GM19043 (cell line): ENCODE measurements around the gene POU2F1.

Experiments used
- ATAC-seq: cut with Tn5 transposase; IDR thresholded peaks from one replicate; pipeline ENCODE4 v1.9.1; 2021; ENCODE audit warnings: low read depth; ENCODE audit not compliant: unreplicated experiment

POU2F1 gene

DNA sequence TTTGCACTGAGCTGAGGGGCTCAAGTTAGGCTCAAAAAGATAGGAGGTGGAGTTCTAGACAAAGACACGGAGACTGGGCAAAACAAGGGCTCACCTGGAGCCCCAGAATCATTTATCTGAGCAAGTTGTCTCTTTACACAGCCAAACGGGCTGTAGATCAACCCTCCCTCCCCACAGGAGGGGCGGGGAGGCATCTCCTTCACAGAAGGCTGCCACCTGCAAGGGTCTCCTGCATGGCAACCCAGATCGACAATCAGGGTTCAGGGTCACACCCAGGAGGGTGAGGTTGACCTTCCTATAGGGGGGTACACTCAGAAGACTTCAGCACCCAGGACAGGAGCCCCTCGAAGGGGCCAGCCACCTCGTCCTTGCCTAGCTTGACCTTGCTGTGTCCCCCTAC is 213.6 kb downstream of the POU2F1 start:
- no peak for ATAC-seq

DNA sequence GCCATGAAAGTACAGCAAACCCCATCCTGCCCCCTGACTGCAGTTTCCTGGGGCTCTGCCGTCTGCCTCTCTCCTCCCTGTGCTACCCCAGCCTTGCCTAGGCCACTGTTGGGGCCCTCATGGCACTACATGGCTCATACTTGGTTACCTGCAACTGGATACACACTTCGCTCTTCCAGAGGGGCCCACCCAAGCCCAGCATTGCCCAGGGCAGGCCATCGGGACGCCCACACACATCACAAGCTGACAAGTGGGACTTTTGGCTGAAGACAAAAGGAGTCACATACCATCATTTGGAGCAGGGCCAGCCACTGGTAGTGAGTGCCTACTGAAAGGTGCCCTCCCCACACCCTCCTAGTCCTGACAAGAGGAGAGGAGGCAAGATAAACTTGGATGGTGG is 214.8 kb downstream of the POU2F1 start:
- no peak for ATAC-seq

DNA sequence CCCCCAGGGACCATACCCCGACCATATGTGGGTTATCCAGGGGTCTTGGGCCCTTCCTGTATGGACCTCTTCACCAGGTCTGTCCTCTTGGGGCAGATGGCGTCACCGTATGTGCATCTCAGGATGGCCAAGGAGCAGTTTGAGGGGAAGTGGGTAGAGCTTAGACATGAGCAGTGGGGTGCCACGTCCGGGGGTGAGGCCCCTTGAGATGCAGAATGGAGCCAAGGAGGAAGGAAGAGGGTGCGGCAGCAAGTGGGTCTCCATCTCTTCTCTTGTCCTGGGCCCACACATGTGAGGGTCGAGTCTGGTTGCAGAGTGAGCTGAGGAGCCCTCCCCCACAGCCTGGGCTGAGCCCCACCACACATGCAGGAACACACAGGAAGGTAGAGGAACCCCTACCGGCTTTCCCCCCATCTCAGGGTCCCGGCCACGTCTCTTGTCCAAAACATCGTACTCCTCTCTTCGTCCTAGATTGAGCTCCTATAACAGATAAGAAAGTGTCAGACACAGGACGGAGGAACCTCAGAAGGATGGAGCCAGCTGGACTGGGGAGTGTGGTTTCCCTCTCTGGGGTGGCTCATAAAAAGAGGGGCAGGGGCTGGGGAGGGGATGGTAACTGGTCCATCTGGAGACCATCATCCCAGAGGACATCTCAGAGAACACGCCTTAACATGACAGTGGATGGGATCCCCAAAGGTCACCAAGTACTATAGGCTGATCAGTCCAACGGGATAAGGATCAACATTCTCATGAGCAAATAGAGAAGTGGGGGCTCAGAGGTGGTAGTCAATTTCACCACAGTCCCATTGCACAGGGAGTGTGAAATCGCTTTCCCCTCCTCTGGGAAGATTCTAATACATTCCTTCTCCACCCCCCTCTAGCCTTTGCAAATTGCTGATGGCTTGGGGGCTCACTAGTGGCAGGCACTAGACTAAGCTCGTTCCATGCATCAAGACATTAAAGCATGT is 217.8 kb downstream of the POU2F1 start:
- ATAC-seq = no peak

DNA sequence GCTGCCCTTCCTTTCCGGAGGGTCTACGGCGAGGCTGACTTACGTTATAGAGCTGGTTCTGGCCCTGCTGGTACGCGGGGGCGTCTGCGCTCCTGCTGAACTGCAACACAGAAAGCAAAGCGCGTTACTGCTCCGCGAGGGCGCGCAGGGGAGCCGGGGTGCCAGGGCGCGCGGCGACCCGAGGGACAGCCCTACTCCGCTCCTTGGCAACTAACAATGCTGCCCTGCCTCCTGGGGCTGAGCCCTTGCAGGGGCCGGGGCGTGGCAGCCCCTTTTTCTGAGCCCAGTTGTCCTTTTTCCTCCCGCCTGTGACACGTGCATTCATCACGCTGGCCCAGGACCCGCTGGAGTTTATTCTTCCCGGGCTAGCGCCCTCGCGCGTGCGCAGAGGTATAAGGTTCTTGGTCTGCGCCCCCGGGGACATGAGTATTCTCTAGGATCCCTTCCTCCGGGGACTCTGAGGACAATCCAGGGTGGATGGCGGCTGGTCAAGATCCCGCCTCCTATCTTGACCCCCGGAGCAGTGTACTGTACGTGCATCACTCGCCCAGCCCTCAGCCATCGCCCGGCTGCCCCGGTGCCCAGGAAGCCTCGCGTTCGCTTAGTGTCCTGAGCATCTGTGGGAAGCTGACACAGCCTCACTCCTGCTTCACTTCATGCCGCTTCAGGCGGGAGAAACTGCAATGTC is 218.8 kb downstream of the POU2F1 start:
- no peak for ATAC-seq

DNA sequence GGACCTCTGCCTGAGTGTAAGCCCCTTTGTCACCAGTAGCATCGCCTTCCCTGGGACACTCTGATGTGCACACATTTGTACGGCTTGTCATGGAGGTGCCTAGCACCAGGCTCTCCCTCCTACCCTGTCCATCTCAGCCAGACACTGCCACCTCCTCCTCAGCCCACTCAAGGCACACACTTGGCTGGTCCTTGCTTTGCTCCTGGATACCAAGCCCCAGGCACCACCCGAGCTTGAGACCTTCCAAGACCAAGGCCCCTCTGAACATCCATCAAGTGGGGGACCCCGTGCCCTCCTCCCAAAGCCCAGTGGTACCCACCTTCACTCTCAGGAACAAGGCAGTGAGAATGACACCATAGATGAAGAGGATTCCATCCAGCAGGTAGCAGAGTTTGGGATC is 219.7 kb downstream of the POU2F1 start:
- ATAC-seq = no peak

DNA sequence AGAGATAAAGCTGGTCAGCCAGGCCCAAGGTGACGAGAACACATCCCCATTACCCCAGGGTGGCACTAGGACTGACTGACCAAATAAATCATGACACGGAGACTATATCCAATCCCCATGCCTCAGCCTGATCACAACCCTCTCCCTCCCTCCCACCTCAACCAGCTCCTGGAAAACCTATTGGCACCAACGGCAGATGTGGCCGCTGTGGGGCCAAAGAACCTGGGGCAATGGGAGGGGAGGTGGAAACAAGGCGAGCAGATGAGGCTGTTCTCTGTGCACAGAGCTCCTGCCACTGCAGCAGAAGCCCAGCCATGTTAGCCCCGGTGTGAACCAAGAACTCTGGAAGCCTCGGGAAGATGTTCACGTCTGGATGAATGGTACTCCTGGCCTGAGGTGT is 220.1 kb downstream of the POU2F1 start:
- ATAC-seq = no peak

DNA sequence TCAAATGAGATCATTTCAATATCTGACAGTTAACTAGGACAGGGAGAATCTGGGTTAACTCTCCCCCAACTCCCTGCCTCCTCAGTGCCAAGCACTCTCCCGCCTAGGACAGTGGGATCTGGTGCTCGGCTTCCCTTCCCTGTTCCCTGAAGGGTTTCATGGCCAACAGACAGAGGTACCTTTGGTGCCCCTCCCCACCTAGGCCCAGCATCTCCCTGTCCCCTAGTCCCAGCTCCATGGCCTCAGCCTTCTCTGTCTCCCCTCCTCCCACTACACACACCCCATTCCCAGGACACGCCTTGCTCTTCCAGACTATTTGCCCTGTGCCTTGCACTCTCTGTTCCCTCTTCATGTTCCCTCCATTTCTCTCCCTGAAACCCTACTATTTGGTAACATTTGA is 220.5 kb downstream of the POU2F1 start:
- ATAC-seq = no peak

DNA sequence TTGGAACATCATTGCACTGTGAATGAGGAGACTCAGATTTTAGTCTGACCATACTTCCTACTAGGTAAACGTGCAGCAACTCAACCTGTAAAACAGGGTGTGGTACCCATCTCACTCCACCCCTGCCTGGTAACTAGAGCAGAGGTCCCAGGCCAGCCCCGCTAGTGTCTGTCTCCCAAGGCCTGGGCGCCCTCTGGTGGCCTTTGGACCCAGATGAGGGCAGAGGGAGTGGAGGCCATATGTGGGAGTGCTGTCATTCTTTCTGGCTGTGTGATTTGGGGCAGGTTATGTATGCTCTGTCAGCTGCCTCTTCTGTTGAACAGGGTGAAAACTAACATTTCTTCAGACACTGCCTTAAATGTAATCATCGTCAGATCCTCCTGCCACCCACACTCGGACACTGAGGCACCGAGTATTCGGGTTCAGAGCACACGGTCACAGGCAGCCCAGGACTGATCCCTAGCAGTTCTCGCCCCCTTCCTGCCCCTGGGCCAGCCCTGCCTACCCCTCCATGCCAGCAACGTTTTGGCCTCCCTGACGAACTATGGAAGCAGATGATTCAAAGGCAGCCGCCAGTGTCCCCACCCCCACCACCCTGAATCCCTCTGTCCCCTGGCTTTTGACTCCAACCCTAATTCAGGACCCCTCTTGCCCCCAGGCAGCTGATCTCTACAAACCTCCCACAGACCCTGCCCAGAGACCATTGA is 221.6 kb downstream of the POU2F1 start:
- ATAC-seq = peak; percentile 88

DNA sequence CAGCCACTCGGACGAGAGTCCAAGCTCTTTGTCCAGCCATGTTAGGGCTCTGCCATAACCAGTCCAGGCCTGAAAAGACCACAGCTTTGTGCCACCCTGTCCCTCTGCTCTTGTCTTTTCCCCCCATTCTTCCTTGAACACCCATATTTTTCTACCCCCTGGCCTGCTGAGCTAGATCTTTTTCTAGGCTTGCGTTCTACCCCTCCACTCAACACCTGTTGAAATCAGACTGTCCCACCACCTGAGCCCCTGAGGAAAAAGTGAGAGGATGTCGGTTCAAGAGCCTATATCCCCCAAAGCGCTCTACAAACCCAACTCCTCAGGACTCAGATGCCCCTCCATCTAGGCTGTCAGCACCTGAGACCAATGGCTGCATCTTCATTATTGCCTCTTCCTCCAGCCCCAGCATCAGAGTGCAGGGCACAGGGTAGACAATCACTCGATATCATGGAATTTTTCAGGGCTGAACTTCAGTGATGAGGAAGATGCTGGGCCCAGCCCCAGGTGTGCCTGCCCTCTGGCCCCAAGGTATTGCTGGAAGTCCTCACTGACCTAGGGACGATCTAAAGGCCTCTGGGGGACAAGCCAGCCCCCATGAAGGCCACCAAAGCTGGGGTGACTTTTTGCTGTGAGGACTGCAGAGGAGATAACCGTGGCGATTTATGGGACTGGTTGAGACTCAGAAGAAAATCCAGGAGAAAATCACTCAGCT is 222.3 kb downstream of the POU2F1 start:
- ATAC-seq = no peak

DNA sequence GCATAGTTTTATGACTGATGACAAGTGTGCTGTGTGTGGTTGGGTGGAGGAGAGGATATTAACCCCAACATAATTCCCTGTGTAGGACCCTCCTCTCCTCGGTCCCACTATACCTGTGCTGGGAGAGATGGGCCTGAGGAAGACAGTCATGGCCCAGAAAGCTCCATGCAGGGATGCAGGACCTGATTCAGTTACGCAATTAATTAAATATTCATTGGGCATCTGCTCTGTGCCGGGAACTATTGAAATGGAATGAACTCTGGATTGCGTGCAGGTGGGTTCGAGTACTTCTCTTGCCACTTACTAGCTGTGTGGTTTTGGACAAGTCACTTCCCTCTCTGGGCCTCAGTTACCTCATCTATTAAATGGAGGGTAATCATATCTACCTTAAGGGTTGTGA is 223.1 kb downstream of the POU2F1 start:
- no peak for ATAC-seq

DNA sequence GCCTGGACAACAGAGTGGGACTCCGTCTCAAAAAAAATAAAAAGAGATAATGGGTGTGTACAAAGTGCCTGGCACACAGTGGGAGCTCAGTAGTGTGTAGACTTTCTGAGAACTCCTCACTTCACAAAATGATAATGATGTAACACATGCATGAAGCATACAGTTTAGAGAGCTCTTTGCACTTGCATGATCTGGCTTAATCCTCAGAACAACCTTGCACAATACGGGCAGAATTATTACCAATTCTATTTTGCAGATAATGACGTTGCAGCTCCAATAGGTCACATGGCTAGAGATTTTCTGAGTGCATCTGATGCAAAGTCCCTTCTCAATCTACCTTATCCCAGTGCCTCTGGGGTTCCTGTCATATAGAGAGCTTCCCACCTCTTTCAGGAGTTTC is 226.3 kb downstream of the POU2F1 start:
- no peak for ATAC-seq

DNA sequence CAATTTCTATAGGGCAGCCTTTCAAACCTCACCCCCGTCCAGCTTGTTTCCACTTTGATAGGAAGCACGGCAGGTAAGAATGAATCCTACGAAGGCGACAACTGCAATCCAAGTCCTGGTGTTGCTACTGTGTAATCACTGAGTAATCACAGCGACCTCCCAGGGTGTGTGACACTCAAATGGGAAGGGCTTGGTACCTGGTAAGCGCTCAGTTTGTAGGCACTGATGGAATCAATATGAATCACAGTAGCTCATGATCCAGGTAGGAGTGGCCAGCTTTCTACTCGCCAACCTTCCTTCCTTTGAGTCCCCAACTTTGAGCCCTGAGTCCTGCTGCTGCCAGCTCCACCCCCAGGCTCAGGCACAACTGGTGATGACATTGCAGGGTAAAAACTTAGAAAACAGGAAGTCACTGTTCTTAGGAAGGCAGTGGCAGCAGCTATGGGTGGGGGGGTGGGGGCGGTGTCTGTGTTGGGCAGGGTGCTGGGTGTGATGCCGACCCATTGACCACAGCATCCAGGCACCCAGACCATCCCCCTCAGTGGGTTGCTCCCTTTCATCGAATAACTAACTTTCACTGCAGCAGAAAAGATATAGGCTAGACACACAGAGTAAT is 226.9 kb downstream of the POU2F1 start:
- ATAC-seq = no peak

DNA sequence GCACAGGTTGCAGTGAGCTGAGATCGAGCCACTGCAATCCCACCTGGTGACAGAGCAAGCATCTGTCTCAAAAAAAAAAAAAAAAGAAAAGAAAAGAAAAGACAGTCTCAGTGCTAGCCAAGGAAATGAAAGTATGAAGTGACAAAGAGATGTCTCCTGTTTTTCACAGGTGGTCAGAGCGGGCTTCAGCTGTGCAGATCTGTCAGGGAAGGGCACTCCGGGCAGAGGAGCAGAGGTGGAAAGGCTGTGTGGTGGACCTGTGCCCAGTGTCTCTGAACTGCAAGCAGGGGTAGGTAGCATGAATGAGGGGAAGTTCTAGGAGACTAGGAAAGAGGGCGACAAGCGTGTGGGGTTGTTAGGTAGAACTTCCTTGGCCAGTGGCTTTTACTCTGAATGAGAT is 230.2 kb downstream of the POU2F1 start:
- ATAC-seq = no peak

DNA sequence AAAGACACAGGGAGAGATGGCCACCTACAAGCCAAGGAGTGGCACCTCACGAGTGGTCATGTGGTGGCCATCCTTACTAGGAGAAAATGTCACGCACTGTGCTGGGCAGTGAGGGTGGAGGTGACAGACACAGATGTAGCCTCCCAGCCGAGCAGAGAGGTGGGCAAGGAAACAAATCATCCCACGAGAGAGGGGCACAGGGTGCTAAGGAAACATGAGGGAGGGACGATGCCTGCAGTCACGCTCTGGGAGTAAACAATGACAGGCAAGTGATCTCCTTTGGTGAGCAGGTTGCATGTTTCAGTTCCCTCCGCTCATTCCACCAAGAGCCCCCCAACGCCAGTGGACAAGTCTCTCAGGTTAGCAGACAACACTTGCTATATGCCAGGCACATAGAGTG is 231.8 kb downstream of the POU2F1 start:
- no peak for ATAC-seq

DNA sequence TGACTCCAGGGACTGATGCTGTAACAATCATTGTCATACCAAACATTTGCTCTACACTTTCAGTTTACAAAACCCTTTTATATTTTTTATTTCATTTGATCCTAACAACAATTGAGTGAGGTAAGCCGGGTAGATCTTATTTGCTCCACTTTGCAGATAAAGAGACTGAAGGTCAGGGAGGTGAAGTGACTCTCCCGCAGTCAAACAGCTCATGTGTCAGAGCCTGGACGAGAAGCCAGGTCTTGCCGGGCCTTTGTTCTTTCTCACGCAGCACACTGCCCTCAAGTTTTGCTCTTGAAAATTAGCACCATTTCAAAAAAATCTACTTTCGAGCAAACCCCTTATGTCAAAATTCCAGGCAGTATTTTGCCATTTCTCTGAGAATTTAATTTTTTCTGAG is 232.4 kb downstream of the POU2F1 start:
- ATAC-seq = no peak

DNA sequence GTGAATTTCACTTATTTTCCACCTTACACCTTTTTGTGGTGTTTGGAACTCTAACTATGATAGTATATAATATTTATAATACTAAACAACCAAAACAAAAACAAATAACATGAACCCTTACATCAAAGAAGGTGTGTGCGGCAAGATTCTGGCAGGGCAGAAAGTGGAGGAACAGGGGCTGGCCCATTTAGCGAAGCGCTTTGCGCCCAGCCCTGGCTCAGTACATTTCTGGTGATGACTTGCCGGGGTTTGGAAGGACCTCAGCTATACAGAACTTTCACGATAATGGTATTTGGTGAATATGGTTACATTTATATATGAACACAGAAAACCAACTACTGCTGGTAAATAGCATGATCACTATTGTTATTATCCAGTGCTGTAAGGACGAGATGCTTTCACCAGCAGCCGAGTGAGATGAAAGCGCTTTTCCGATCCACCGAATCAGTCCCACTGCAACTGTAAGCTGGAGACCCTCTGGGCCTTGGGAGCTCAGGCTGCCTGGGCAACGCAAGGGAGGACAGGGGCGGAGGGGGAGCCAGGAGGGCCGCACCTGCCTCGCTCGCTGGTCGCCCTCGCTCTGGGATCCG is 233.7 kb downstream of the POU2F1 start:
- no peak for ATAC-seq

DNA sequence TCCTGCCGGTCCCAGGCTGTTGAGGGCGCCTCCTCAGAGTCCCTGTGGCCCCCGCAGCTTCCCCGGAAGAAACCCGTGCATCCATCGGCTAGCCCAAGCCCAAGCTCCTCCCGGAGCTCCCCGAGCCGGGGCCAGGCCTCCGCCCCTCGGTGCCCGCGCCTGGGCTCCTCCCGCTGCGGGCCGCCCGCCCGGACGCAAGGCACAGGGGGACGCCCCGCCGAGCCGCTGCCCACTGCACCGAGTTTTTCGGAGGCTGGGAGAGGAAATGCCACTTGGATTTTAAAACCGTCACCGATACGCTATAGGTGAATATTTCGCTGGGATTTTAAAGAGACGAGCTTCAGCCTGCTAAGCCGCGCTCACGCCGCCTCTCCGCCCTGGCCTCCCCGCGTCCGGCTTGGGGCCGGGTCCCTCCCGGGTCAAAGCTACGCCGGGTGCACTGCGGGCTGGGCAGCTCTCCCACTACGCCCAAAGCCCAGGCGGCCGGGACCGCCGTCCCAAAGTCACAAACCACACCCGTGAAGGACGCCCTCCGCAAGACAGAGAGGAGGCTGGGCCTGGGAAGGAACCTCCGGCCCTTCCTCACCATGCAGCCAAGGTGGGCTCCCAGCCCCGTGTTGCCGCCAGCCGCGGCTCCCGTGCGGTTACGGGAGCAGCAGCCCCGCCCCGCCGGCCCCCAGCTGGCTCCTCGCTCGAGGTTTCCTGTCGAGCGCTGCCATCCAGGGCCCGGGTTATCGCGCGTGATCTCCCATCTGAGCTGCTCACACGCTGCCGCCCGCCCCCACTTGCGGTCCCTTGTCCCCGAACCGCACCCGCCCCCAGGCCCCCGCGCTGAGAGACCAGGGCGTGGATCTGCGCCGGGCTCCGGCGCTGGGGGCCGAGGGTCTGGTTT is 234.5 kb downstream of the POU2F1 start:
- no peak for ATAC-seq

DNA sequence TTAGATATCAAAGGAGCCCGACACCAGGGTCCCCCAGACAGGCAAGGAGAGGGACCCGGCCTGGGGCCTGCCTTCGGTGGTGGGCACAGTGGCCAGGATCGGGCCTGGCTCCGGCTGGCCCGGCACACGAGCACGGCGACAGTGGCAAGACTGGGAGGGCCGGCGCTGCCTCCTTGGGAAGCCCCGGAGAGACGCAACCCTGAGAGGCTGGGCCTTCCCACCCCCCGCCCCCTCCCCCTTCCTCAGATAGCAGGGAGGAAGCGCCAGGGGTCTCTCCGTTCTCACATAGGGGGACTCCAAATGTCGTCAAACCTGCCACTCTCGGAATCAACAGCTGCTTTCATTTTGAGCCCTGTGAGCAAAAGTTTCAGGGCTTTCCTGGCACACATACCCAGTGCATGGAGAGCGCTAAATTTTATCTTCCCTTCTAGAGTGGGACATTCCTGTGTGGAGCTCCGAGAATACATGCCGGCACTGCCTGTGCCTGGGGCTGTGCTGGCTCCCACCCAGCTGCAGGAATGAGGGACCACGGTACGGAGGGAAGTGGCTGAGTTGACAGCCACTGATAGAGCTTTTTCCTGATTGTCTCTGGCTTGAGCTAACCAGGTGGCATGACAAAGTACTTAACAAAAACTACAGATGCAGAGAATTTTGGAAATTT is 235.2 kb downstream of the POU2F1 start:
- no peak for ATAC-seq
